ENCODE results near the gene RPLP2.
A peak's percentile ranks its signal among the peaks of the same experiment; 100 is the strongest.

Gene RPLP2

DNA sequence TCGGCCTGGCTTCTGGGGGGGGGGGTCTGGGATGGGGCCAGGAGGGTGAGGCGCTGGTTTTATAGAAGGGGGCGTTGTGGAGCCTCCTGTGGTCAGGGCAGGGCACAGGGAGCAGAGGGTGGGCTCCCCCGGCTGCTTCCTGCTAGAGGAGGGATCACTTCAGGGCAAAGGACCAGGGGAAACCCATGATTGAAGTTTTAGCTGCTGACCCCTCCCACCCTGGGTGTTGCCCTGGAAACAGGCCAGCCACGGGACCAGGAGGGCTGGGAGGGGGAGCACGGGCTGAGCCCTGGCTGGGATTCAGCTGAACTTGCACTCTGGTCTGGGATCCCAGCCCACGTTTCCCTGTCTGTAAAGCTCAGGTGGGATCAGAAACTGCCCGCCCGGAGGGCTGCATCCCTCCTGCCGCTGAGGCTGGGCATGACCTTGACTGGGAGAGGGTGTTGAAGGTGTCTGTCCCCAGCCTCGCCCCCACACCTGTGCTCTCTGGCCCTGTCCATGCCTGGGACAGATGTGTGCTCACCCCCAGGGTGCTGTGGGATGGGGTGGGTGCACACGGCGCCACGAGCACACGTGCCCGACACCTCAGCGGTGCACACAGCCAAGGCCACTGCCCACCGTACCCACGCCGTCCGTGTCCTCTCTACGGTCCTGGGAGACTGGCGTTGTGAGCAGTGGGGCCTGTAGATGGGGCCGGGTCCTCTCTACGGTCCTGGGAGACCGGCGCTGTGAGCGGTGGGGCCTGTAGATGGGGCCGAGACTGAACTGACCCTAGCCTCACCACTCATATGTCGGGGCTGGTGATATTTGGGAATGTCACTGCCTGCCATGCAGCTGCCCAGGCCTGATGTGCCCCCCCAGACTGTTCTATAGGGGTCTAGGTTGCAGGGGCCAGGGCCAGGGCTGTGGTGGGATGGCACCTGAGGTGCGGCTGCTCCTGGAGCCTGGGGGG is 35.2 kb downstream of the RPLP2 start:
- TF ChIP-seq, protein P1, sequence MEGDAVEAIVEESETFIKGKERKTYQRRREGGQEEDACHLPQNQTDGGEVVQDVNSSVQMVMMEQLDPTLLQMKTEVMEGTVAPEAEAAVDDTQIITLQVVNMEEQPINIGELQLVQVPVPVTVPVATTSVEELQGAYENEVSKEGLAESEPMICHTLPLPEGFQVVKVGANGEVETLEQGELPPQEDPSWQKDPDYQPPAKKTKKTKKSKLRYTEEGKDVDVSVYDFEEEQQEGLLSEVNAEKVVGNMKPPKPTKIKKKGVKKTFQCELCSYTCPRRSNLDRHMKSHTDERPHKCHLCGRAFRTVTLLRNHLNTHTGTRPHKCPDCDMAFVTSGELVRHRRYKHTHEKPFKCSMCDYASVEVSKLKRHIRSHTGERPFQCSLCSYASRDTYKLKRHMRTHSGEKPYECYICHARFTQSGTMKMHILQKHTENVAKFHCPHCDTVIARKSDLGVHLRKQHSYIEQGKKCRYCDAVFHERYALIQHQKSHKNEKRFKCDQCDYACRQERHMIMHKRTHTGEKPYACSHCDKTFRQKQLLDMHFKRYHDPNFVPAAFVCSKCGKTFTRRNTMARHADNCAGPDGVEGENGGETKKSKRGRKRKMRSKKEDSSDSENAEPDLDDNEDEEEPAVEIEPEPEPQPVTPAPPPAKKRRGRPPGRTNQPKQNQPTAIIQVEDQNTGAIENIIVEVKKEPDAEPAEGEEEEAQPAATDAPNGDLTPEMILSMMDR (IDR thresholded peaks at IDR 0.05): peak in 1 of 2 experiments; percentile 5
- peak; percentile 96 to 97 for DNase-seq
- peaks cover 0 to 25% of the 10 kb centered on the region in 2 donors for H3K27me3 ChIP-seq
- peaks cover under 1 to 10% (median 9%) of the 10 kb centered on the region in 3 donors for H3K36me3 ChIP-seq
- peak overlapping the region; percentile 88 to 95 for H3K27ac ChIP-seq
- intact Hi-C loops (cut with DNase I; ENCODE audit: low total_unique reads): loop anchor here (5.0 kb wide), 1 partner anchor 38 kb away; the partner anchor contains the start of genes PIDD1 and RPLP2
- H3K4me3 ChIP-seq: peak overlapping the region; percentile 98
- no peaks in the 10 kb centered on the region for H3K9me3 ChIP-seq
- peaks cover 4 to 81% (median 74%) of the 10 kb centered on the region in 4 donors for H3K4me1 ChIP-seq

DNA sequence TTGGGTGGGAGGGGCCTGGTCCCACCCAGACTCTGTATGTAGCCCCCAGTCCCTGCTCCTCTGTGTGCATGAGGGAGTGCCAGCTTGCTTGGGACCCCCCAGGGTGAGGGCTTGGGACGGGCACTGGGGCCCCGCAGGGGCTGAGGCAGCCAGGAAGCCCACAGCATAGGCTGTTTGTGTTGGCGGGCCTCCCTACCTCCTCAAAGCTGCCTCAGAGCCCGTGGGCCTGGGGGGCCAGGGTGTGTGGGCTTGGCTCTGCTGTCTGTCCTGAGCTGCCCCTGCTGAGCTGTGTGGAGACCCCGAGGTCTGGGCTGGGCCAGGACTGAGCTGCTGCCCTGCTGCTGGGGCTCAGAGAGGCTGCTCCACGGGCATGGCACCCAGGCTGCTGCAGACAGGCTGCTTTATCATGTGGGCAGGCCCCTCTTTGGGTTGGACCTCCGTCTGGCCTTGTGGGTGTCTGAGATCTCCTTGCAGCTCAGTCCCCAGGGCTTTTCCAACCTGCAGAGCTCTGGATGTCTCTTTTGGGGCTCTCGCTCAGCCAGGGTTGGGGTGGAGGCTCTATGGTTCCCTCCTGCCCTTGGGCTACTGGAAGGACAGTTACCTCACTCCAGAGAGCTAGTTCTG is 36.2 kb downstream of the RPLP2 start:
- TF ChIP-seq, protein P1 (IDR thresholded peaks at IDR 0.05): no peak
- intact Hi-C loops (cut with DNase I; ENCODE audit: low total_unique reads): no loop called here
- Histone ChIP-seq H3K27me3 (peaks cover 0 to 25% of the 10 kb centered on the region in 2 donors), H3K9me3 (no peaks in the 10 kb centered on the region), H3K4me3 (no peak overlapping the region), H3K36me3 (no peaks in the 10 kb centered on the region), H3K27ac (peak overlapping the region; percentile 88 to 95), H3K4me1 (peaks cover 4 to 81% (median 74%) of the 10 kb centered on the region in 4 donors)
- no peak for DNase-seq

DNA sequence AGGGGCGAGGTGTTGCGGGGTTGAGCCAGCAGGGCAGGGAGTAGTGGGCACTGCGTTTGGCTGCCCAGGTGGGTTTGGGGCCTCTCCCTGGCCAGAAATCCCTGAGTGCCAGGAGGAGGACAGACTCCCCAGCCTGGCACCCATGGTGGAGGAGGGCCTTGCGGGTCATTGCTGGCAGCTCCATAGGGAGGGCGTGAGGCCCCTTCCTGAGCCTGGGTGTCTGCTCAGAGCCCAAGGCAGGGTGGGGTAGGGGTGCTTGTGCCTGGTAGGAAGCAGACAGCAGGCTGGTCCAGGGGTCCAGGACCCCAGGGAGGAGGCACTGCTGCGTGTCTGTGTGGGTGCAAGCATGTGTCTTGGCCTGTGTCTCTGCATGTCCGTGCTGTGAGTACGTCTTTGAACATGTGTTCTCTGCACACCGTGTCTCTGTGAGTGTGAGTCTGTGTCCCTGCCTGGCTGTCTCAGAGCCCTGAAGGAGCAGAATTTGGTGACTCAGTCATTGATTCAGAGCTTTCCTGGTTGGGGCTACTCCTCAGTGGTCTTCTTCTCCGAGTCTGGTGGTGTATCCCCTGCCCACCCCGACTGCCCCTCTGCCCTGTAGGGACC is 36.8 kb downstream of the RPLP2 start:
- Histone ChIP-seq H3K36me3 (no peaks in the 10 kb centered on the region), H3K9me3 (no peaks in the 10 kb centered on the region), H3K27me3 (peaks cover 0 to 25% of the 10 kb centered on the region in 2 donors), H3K27ac (peak overlapping the region; percentile 88 to 95), H3K4me3 (no peak overlapping the region), H3K4me1 (peaks cover 4 to 78% (median 70%) of the 10 kb centered on the region in 4 donors)
- TF ChIP-seq, protein P1 (IDR thresholded peaks at IDR 0.05): no peak
- intact Hi-C loops (cut with DNase I; ENCODE audit: low total_unique reads): no loop called here
- DNase-seq: no peak

DNA sequence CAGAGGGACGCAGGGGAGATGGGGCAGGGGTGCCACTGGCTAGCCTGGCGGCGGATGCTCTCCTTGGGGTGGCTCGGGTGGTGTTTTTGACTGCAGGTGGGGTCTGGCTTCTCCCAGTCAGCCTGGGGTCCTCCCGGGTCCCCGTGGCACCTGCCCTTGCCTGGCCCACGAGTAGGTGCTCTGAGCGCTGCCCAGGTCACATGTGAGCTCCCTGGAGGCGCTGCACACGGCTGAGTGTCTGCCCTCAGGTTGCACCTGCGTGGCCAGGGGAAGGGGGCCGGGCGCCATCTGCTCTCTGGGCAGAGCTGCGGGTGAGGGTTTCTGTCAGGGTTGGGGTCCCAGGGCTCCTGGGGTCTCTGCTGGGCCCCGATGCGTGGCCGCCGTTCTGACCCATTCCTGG is 38.1 kb downstream of the RPLP2 start:
- H3K27ac ChIP-seq: no peak overlapping the region
- TF ChIP-seq, protein P1 (IDR thresholded peaks at IDR 0.05): no peak
- no peak overlapping the region for H3K4me3 ChIP-seq
- H3K27me3 ChIP-seq: peaks cover 0 to 25% of the 10 kb centered on the region in 2 donors
- no peaks in the 10 kb centered on the region for H3K9me3 ChIP-seq
- DNase-seq: no peak
- H3K4me1 ChIP-seq: peaks cover 4 to 74% (median 68%) of the 10 kb centered on the region in 4 donors
- H3K36me3 ChIP-seq: no peaks in the 10 kb centered on the region
- intact Hi-C loops (cut with DNase I; ENCODE audit: low total_unique reads): no loop called here

DNA sequence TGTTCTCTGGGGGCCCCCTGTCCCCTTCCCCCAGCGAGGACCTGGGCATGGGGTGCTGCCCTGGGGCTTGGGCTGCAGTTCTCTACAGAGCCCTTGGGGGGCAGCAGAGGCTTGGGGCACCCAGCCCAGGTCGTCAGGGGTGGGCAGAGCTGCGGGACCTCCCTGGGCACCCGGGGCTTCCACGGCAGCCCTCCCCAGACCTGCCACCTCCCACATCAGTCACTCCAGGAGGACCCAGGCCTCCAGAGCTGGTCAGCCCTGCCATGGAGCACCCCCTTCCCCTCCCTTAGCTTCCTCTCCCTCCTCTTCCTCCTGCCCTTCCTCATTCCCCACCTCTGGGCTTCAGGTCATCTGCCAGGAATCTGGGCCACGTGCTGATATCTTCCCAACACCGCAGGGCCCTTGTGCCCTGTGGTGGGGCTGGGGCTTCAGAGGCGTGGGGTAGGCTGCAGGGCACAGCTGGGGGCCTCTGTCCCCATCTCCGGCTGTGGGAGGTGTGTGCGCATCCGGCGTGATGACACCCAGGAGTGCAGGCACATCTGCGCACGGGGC is 38.7 kb downstream of the RPLP2 start:
- TF ChIP-seq, protein P1 (IDR thresholded peaks at IDR 0.05): peak; percentile 74 to 96
- Histone ChIP-seq H3K36me3 (peaks cover 0 to 5% (median 0%) of the 10 kb centered on the region in 3 donors), H3K27ac (no peak overlapping the region), H3K9me3 (no peaks in the 10 kb centered on the region), H3K27me3 (peaks cover 0 to 25% of the 10 kb centered on the region in 2 donors), H3K4me1 (peaks cover 4 to 68% (median 64%) of the 10 kb centered on the region in 4 donors), H3K4me3 (no peak overlapping the region)
- intact Hi-C loops (cut with DNase I; ENCODE audit: low total_unique reads): no loop called here
- no peak for DNase-seq

All from tibial artery (tissue), 4 donors.